Endothelial cell of umbilical vein (primary cell): ENCODE data around the gene TMEM108. TPM values are rescaled to one million over a fixed set of nuclear protein-coding genes. Genes with fewer than 3 reads are reported as not detected.

Experiments used
- BruUV-seq: library from RNA; stranded (reverse); fragments of 400-500 nt; replicated peaks from 2 replicates; lab custom pipeline; 2021; lab: Mats Ljungman, UMichigan
- CTCF ChIA-PET: fragments of 300-600, 350-600 bp; sonication (Branson Sonifier 250); formaldehyde crosslinking; loops from one replicate; lab custom pipeline; 2021; ENCODE audit warnings: antibody characterized with exemption, inconsistent platforms; lab: Charles Lee
- POLR2A ChIA-PET: fragments of 300-600, 350-600 bp; sonication (Branson Sonifier 250); formaldehyde crosslinking; loops from one replicate; lab custom pipeline; 2021; ENCODE audit warnings: antibody characterized with exemption, inconsistent platforms; lab: Charles Lee
- DNase-seq: peaks from one replicate; pipeline ENCODE4 v3.0.0-alpha.2; 2011; ENCODE audit warnings: low read depth, low spot score
- FAIRE-seq: peaks from 2 replicates; lab custom pipeline; 2011; peaks lifted over from hg19 to GRCh38; lab: Jason Lieb, UNC
- H2AFZ ChIP-seq: 2 replicates; pipeline ENCODE4 v1.6.0; 2012; ENCODE audit warnings: low read depth, low read length, control low read depth, inconsistent platforms
- H3K27ac ChIP-seq: 2 replicates; pipeline ENCODE4 v1.5.1; 2011; ENCODE audit warnings: low read depth, mild to moderate bottlenecking, control low read depth, low read length, moderate library complexity; ENCODE audit not compliant: insufficient read depth
- H3K27me3 ChIP-seq, 2 experiments: 2 replicates each; pipeline versions ENCODE4 v1.6.0 to v1.6.1; 2011; ENCODE audit warnings: low read length in 2 of 2, mixed read lengths in 1 of 2; ENCODE audit not compliant: control insufficient read depth in 2 of 2, insufficient read depth in 2 of 2
- H3K36me3 ChIP-seq, 2 experiments: 2 replicates in 1 of 2; 3 replicates in 1 of 2; pipeline ENCODE4 v1.5.1; 2011; ENCODE audit warnings: low read length in 2 of 2, mild to moderate bottlenecking in 1 of 2, moderate library complexity in 1 of 2; ENCODE audit not compliant: control insufficient read depth in 2 of 2, insufficient read depth in 2 of 2; ENCODE audit errors: extremely low read depth in 1 of 2
- H3K4me1 ChIP-seq: 3 replicates; pipeline ENCODE4 v1.5.1; 2011; ENCODE audit warnings: mild to moderate bottlenecking, low read length; ENCODE audit not compliant: control insufficient read depth, insufficient read depth; ENCODE audit errors: extremely low read depth
- H3K4me2 ChIP-seq: 2 replicates; pipeline ENCODE4 v1.6.1; 2011; ENCODE audit warnings: low read length, control low read depth, mixed read lengths; ENCODE audit not compliant: insufficient read depth
- H3K4me3 ChIP-seq, 3 experiments: fragments of 200-600 bp in 1 of 3; sonication (generic), shearing (Covaris generic) in 1 of 3; replicated peaks in 1 of 3; 2 replicates each; pipeline ENCODE4 v1.5.1; 2011 to 2016; ENCODE audit warnings: control low read depth in 3 of 3, low read length in 3 of 3, mild to moderate bottlenecking in 2 of 3, inconsistent platforms in 1 of 3, low read depth in 1 of 3, moderate library complexity in 1 of 3; ENCODE audit not compliant: insufficient read depth in 1 of 3
- H3K79me2 ChIP-seq: 2 replicates; pipeline ENCODE4 v1.6.0; 2012; ENCODE audit warnings: low read length, inconsistent platforms; ENCODE audit not compliant: control insufficient read depth, insufficient read depth
- H3K9ac ChIP-seq: replicated peaks from 2 replicates; pipeline ENCODE3; 2011; ENCODE audit warnings: low read length, control low read depth; ENCODE audit not compliant: insufficient read depth; ENCODE audit errors: extremely low read depth
- H3K9me1 ChIP-seq: replicated peaks from 3 replicates; pipeline ENCODE4 v1.6.0; 2011; ENCODE audit warnings: mild to moderate bottlenecking, low read length; ENCODE audit not compliant: control insufficient read depth, insufficient read depth; ENCODE audit errors: extremely low read depth
- H3K9me3 ChIP-seq: replicated peaks from 2 replicates; pipeline ENCODE4 v1.5.1; 2012; ENCODE audit warnings: low read length, inconsistent platforms; ENCODE audit not compliant: control insufficient read depth, insufficient read depth
- H4K20me1 ChIP-seq: replicated peaks from 2 replicates; pipeline ENCODE3; 2011; ENCODE audit warnings: mild to moderate bottlenecking, low read length; ENCODE audit not compliant: control insufficient read depth, insufficient read depth; ENCODE audit errors: extremely low read depth
- FOS ChIP-seq: IDR thresholded peaks from 2 replicates; pipeline ENCODE4 v1.6.1; 2011; ENCODE audit warnings: mild to moderate bottlenecking, low read length, moderate library complexity, borderline replicate concordance; ENCODE audit not compliant: insufficient read depth
- JUN ChIP-seq: IDR thresholded peaks from 2 replicates; pipeline ENCODE4 v1.6.1; 2011; ENCODE audit warnings: borderline replicate concordance, low read depth; ENCODE audit not compliant: insufficient read length, insufficient read depth
- MYC ChIP-seq: IDR thresholded peaks from one replicate; pipeline ENCODE4 v1.6.1; 2011; ENCODE audit warnings: mild to moderate bottlenecking, low read depth, low read length
- POLR2A ChIP-seq: IDR thresholded peaks from 2 replicates; pipeline ENCODE4 v1.6.1; 2012; ENCODE audit warnings: low read depth, mild to moderate bottlenecking, control low read depth, low read length
- dilution Hi-C: fragments of 300-500 bp; cut with MboI; formaldehyde crosslinking; loops from one replicate; pipeline ENCODE4 v1.15.0; 2019; ENCODE audit warnings: low sequenced_read_pairs; ENCODE audit not compliant: extremely low pct_ligation_motif_present
- intact Hi-C: fragments of 100-400 bp; cut with micrococcal nuclease; formaldehyde crosslinking; loops from one replicate; pipeline ENCODE4 v1.10.0; 2022
- polyA plus RNA-seq, 4 experiments: library from polyadenylated mRNA; depleted of rRNA in 3 of 4; stranded (reverse) in 3 of 4; unstranded in 1 of 4; fragments of >200 nt; gene quantifications; 2 replicates each; pipeline versions ENCODE4 v1.2.1 to v1.2.3, GENCODE V29; 2011 to 2012; ENCODE audit warnings: missing spikeins in 1 of 4
- total RNA-seq: library from RNA; stranded (reverse); gene quantifications from 2 replicates; pipeline ENCODE4 v1.2.3, GENCODE V29; 2021
- TF ChIP-seq, protein P1 (sequence below): IDR thresholded peaks from 2 replicates; pipeline ENCODE4 v1.6.1; 2011; ENCODE audit not compliant: insufficient read depth, insufficient read length

The TMEM108 gene
- total and polyA plus RNA-seq, 2 donors (not counting 3 experiments of a cell fraction or from before 2014, with no cell fraction given) = 0.40 to 1.1 TPM

- Histone ChIP-seq H3K9ac (no peak overlapping the region), H3K4me2 (no peak overlapping the region), H3K4me1 (no peaks in the 10 kb centered on the region), H3K36me3 (no peaks in the 10 kb centered on the region), H3K27ac (no peak overlapping the region), H3K4me3 (no peak overlapping the region), H3K27me3 (no peaks in the 10 kb centered on the region), H3K9me3 (no peaks in the 10 kb centered on the region), H3K79me2 (no peaks in the 10 kb centered on the region), H2AFZ (no peak overlapping the region), H4K20me1 (no peaks in the 10 kb centered on the region), H3K9me1 (no peaks in the 10 kb centered on the region)
- no TSS peak for BruUV-seq
- DNase-seq (no peak), FAIRE-seq (no peak)
- intact Hi-C loops = no loop called here
- TF ChIP-seq FOS = no peak
- TF ChIP-seq JUN = no peak
- no peak for TF ChIP-seq POLR2A
- TF ChIP-seq MYC = no peak
- ChIA-PET CTCF (no interaction called here), POLR2A (no interaction called here)
- dilution Hi-C loops = no loop called here
Observed at GRCh38 chr3:133092681-133093080, 54.5 kb downstream of the TMEM108 start.

DNA sequence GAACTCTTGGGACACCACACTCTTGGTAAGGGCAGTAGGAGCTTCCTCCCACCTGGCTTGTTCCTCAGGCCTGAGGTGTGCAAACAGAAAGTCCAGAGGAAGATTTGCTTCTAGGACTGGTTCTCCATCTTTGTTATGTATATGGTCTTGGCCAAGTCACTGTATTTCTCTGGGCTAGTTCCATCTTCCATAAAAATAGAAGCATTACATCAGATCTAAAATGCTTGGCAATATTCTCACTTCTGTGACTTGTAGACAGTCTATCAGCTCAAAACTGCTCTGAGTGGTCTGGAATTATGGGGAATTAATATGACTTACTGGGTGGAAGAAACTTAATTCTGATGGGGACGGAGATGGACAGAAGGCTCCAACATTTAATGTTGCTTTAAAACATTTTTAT lies 55.2 kb downstream of the TMEM108 start:
- no peak for FAIRE-seq
- Histone ChIP-seq H3K9me1 (no peaks in the 10 kb centered on the region), H3K4me1 (no peaks in the 10 kb centered on the region), H3K27ac (no peak overlapping the region), H2AFZ (no peak overlapping the region), H3K9me3 (no peaks in the 10 kb centered on the region), H3K9ac (no peak overlapping the region), H3K79me2 (no peaks in the 10 kb centered on the region), H4K20me1 (no peaks in the 10 kb centered on the region), H3K4me3 (no peak overlapping the region), H3K36me3 (no peaks in the 10 kb centered on the region), H3K27me3 (no peaks in the 10 kb centered on the region), H3K4me2 (no peak overlapping the region)
- dilution Hi-C loops = no loop called here
- ChIA-PET POLR2A (no interaction called here), CTCF (no interaction called here)
- intact Hi-C loops = no loop called here
- DNase-seq = no peak
- BruUV-seq = no TSS peak
- TF ChIP-seq, protein P1, sequence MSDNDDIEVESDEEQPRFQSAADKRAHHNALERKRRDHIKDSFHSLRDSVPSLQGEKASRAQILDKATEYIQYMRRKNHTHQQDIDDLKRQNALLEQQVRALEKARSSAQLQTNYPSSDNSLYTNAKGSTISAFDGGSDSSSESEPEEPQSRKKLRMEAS = no peak
- TF ChIP-seq POLR2A = no peak
